ENCODE results near the gene DCBLD1.

DNA sequence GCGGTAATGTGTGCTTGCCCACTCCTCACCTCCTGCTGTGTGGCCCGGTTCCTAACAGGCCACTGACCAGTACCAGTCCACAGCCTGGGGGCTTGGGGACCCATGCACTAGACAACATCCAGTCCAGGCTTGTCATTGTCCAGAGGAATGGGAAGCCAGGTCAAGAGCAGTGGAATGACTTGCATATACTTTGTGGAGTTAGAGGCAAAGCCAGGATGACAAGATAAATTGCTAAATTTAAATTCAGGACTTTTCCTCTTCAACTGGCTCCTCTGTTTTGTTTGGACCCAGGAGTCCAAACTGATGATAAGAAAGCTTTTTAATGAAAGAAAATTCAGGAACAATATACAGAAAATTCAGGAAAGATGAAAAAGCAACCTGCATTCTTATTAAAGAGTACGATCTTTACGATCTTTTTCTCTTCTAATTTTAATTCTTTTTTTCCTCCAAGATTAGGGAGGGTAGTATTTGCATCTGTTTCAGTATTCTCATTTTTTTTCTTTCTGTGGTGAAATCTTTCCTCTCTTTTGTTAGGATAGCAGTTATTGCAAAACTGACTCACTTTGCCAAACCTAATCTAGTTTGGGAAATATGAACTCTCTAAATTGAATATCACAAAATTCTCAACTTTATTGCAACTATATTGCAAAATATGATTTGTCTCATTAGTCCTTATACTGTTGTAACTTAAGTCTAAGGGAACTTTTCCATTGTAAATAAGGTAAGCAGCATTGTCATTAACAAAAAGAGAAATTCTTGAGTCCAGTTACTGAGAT is 48.2 kb downstream of the DCBLD1 start:
- TF ChIP-seq, protein P1, sequence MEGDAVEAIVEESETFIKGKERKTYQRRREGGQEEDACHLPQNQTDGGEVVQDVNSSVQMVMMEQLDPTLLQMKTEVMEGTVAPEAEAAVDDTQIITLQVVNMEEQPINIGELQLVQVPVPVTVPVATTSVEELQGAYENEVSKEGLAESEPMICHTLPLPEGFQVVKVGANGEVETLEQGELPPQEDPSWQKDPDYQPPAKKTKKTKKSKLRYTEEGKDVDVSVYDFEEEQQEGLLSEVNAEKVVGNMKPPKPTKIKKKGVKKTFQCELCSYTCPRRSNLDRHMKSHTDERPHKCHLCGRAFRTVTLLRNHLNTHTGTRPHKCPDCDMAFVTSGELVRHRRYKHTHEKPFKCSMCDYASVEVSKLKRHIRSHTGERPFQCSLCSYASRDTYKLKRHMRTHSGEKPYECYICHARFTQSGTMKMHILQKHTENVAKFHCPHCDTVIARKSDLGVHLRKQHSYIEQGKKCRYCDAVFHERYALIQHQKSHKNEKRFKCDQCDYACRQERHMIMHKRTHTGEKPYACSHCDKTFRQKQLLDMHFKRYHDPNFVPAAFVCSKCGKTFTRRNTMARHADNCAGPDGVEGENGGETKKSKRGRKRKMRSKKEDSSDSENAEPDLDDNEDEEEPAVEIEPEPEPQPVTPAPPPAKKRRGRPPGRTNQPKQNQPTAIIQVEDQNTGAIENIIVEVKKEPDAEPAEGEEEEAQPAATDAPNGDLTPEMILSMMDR (optimal IDR thresholded peaks at IDR 0.05 in 1 of 3, IDR thresholded peaks at IDR 0.05 in 1 of 3, conservative IDR thresholded peaks at IDR 0.05 in 1 of 3; ENCODE audit: extremely low read depth in 1 of 3, insufficient read depth in 2 of 3, low read length in 3 of 3) = no peak
- TF ChIP-seq EZH2 (IDR thresholded peaks at IDR 0.05; ENCODE audit: low read length) = no peak

Measured in keratinocyte (primary cell).